K562 (cell line): ENCODE data around the gene BORCS5. TPM values are rescaled to one million over a fixed set of nuclear protein-coding genes. Genes with fewer than 3 reads are reported as not detected.

Experiments used
- ATF1 ChIP-seq, 2 experiments: fragments of 450-650 bp in 1 of 2; IDR thresholded peaks; 2 replicates each; pipeline ENCODE4 v1.6.1; 2016; ENCODE audit warnings: missing compliant biosample characterization in 1 of 2, missing genetic modification characterization in 1 of 2
- ATF7 ChIP-seq: fragments of 450-650 bp; IDR thresholded peaks from 2 replicates; pipeline ENCODE4 v1.7.1; 2014; ENCODE audit warnings: mild to moderate bottlenecking, moderate library complexity
- CEBPG ChIP-seq, 3 experiments: fragments of 200-800 bp in 1 of 3; sonication (Bioruptor generic) in 1 of 3; sonication (generic) in 1 of 3; formaldehyde crosslinking in 1 of 3; IDR thresholded peaks in 2 of 3; conservative IDR thresholded peaks in 1 of 3; 2 replicates each; pipeline versions ENCODE4 v1.6.1 to v1.8.0; 2016 to 2022; ENCODE audit warnings: missing compliant biosample characterization in 2 of 3, missing genetic modification characterization in 2 of 3, mild to moderate bottlenecking in 1 of 3, missing genetic modification reagents in 1 of 3
- CGGBP1 ChIP-seq: fragments of 250-450 bp; sonication (Bioruptor Pico); IDR thresholded peaks from 2 replicates; pipeline ENCODE4 v1.9.0; 2021; ENCODE audit warnings: mild to moderate bottlenecking
- CREB1 ChIP-seq, 2 experiments: sonication (generic) in 1 of 2; formaldehyde crosslinking in 1 of 2; IDR thresholded peaks; 2 replicates each; pipeline versions ENCODE4 v1.6.1 to v1.8.0; 2012 to 2022; ENCODE audit warnings: inconsistent platforms in 1 of 2, mild to moderate bottlenecking in 1 of 2, missing genetic modification reagents in 1 of 2, moderate library complexity in 1 of 2
- DDX20 ChIP-seq: fragments of 450-650 bp; IDR thresholded peaks from 2 replicates; pipeline ENCODE4 v1.6.1; 2016; ENCODE audit warnings: missing genetic modification characterization, low read depth, mild to moderate bottlenecking, missing compliant biosample characterization, moderate library complexity
- E2F3 ChIP-seq: fragments of 250-450 bp; sonication (Bioruptor Pico); IDR thresholded peaks from 2 replicates; pipeline ENCODE4 v1.4.0; 2020; ENCODE audit warnings: mild to moderate bottlenecking
- ESRRB ChIP-seq: fragments of 250-450 bp; sonication (Bioruptor Pico); IDR thresholded peaks from 2 replicates; pipeline ENCODE4 v1.5.0; 2020; ENCODE audit warnings: mild to moderate bottlenecking, moderate library complexity, borderline replicate concordance
- FOXP4 ChIP-seq: sonication (generic); formaldehyde crosslinking; IDR thresholded peaks from 2 replicates; pipeline ENCODE4 v1.8.0; 2022; ENCODE audit warnings: mild to moderate bottlenecking, missing genetic modification reagents, borderline replicate concordance
- HNRNPL ChIP-seq: fragments of 200-400 bp; formaldehyde crosslinking; IDR thresholded peaks from 2 replicates; pipeline ENCODE4 v1.6.1; 2017; ENCODE audit warnings: low read depth, mild to moderate bottlenecking, low read length
- ILF3 ChIP-seq: fragments of 450-650 bp; IDR thresholded peaks from 2 replicates; pipeline ENCODE4 v1.6.1; 2018; ENCODE audit warnings: antibody characterized with exemption, mild to moderate bottlenecking, moderate library complexity, borderline replicate concordance
- JUND ChIP-seq, 2 experiments: IDR thresholded peaks; 2 replicates in 1 of 2; 3 replicates in 1 of 2; pipeline ENCODE4 v1.6.1; 2011; ENCODE audit warnings: borderline replicate concordance in 2 of 2, low read depth in 2 of 2, low read length in 2 of 2, improper control_type of control experiment in 1 of 2, missing biosample characterization in 1 of 2, missing genetic modification characterization in 1 of 2, missing genetic modification reagents in 1 of 2
- KDM5B ChIP-seq: fragments of 200-600 bp; sonication (generic); IDR thresholded peaks from 2 replicates; pipeline ENCODE4 v1.6.1; 2012; ENCODE audit warnings: low read depth, mild to moderate bottlenecking, moderate library complexity, low read length, control low read depth, inconsistent platforms; ENCODE audit not compliant: insufficient replicate concordance
- MAFG ChIP-seq: fragments of 450-650 bp; conservative IDR thresholded peaks from 2 replicates; pipeline ENCODE4 v1.6.1; 2016; ENCODE audit warnings: missing genetic modification characterization, missing compliant biosample characterization
- NFIC ChIP-seq: fragments of 450-650 bp; IDR thresholded peaks from 2 replicates; pipeline ENCODE4 v1.6.1; 2017; ENCODE audit warnings: mild to moderate bottlenecking, inconsistent platforms
- TFE3 ChIP-seq: fragments of 450-650 bp; formaldehyde crosslinking; IDR thresholded peaks from 2 replicates; pipeline ENCODE4 v1.4.0; 2020; ENCODE audit warnings: mild to moderate bottlenecking, mixed read lengths
- ZKSCAN8 ChIP-seq: fragments of 200-800 bp; sonication (Bioruptor generic); IDR thresholded peaks from 2 replicates; pipeline ENCODE4 v1.6.1; 2016; ENCODE audit warnings: missing genetic modification characterization, missing compliant biosample characterization
- ZNF282 ChIP-seq: sonication (generic); formaldehyde crosslinking; IDR thresholded peaks from 2 replicates; pipeline ENCODE4 v1.8.1; 2023; ENCODE audit warnings: missing genetic modification reagents
- ZNF408 ChIP-seq: fragments of 250-450 bp; sonication (Bioruptor Pico); IDR thresholded peaks from 2 replicates; pipeline ENCODE4 v1.4.0; 2020; ENCODE audit warnings: low read depth, mild to moderate bottlenecking, moderate library complexity
- polyA plus RNA-seq, 8 experiments: library from polyadenylated mRNA; depleted of rRNA in 4 of 8; stranded (reverse) in 5 of 8; unstranded in 3 of 8; fragments of >200 nt; fragmentation: Nextera tagmentation in 2 of 8; fragmentation: Illumina TruSeq in 1 of 8; extraction: Ambion mirVana in 2 of 8; extraction: Trizol in 1 of 8; gene quantifications; 2 replicates each; pipeline versions ENCODE4 v1.2.1 to v1.2.3, GENCODE V29; 2011 to 2014; ENCODE audit warnings: inconsistent platforms in 1 of 8, missing spikeins in 1 of 8
- total RNA-seq, 7 experiments: library from RNA; depleted of rRNA in 6 of 7; stranded (reverse); fragments of >200 nt in 6 of 7; fragmentation: Illumina TruSeq in 2 of 7; extraction: Trizol in 2 of 7; gene quantifications; 2 replicates each; pipeline versions ENCODE4 v1.2.1 to v1.2.3, GENCODE V29; 2011 to 2021; ENCODE audit warnings: low replicate concordance in 1 of 7

Gene BORCS5
- total and polyA plus RNA-seq, 9 of the 15 experiments (the other 6 are each of a cell fraction or from before 2014, with no cell fraction given), result 0.31 to 12.4 (median 6.6) TPM

- TF ChIP-seq DDX20 (tag) (no peak), TFE3 (CRISPR knock-in tag) (no peak), ESRRB (CRISPR knock-in tag) (no peak), MAFG (tag) (no peak), E2F3 (CRISPR knock-in tag) (no peak), ATF7 (peak; percentile 73), CEBPG (CRISPR knock-in tag; IDR thresholded peaks at IDR 0.05) (no peak), CEBPG (tag; conservative IDR thresholded peaks at IDR 0.05 in 1 of 2, IDR thresholded peaks at IDR 0.05 in 1 of 2) (peak; percentile 55 to 60; a peak in 3 of 4 replicates), HNRNPL (no peak), ATF1 (CRISPR knock-in tag; IDR thresholded peaks at IDR 0.05) (no peak), ATF1 (tag; IDR thresholded peaks at IDR 0.05) (peak; percentile 28; the same call in 1 of the 2 replicates), ZNF408 (CRISPR knock-in tag) (no peak), NFIC (no peak), ZNF282 (CRISPR knock-in tag) (no peak), JUND (IDR thresholded peaks at IDR 0.05; ENCODE audit: borderline replicate concordance, low read depth, low read length) (peak; percentile 14; the same call in 1 of the 2 replicates), JUND (tag; IDR thresholded peaks at IDR 0.05; ENCODE audit: borderline replicate concordance, low read depth, low read length) (peak; percentile 29; the same call in 1 of the 3 replicates), FOXP4 (CRISPR knock-in tag) (no peak), KDM5B (no peak), CREB1 (IDR thresholded peaks at IDR 0.05) (no peak), CREB1 (CRISPR knock-in tag; IDR thresholded peaks at IDR 0.05) (no peak), ZKSCAN8 (CRISPR knock-in tag) (no peak), CGGBP1 (CRISPR knock-in tag) (no peak), ILF3 (no peak)
These were observed 46.7 kb downstream of the BORCS5 start (continued) for GRCh38 chr12:12403264-12404248.
